Psoas muscle (tissue), 8 donors: Measurements from ENCODE around the gene KCNK16. TPM values are rescaled to one million over a fixed set of nuclear protein-coding genes. Genes with fewer than 3 reads are reported as not detected.

ENCODE experiments used
- ATAC-seq, 4 donors: fragments of 200-7000 bp; cut with Tn5 transposase; one replicate each; pipeline ENCODE4 v1.9.1; 2020; ENCODE audit warnings: moderate library complexity in 3 of 4, mild to moderate bottlenecking in 2 of 4
- DNase-seq, 2 donors: peaks; one replicate each; pipeline ENCODE4 v3.0.0-alpha.2; 2020
- H3K27ac ChIP-seq: fragments of 200-600 bp; one replicate; pipeline ENCODE4 v1.8.0; 2022
- H3K27me3 ChIP-seq, 3 donors: fragments of 200-600 bp in 1 of 3; one replicate each; pipeline versions ENCODE4 v1.6.1 to v1.8.0; 2013 to 2022; ENCODE audit warnings: low read length in 2 of 3, mild to moderate bottlenecking in 2 of 3, moderate library complexity in 1 of 3; ENCODE audit not compliant: insufficient read depth in 3 of 3
- H3K36me3 ChIP-seq, 2 donors: fragments of 200-600 bp in 1 of 2; one replicate each; pipeline versions ENCODE4 v1.6.1 to v1.8.0; 2013 to 2022; ENCODE audit warnings: low read depth in 1 of 2, mild to moderate bottlenecking in 1 of 2, moderate library complexity in 1 of 2; ENCODE audit not compliant: insufficient read depth in 1 of 2
- H3K4me1 ChIP-seq: fragments of 200-600 bp; one replicate; pipeline ENCODE4 v1.8.0; 2022
- H3K4me3 ChIP-seq: fragments of 200-600 bp; one replicate; pipeline ENCODE4 v1.8.0; 2022; ENCODE audit warnings: mild to moderate bottlenecking
- H3K9me3 ChIP-seq: fragments of 200-600 bp; one replicate; pipeline ENCODE4 v1.8.0; 2022
- WGBS, 3 donors: extraction: QIAGEN DNeasy Blood & Tissue Kit; methylation state at CpG; one replicate each; pipeline versions ENCODE4 v1.1.6 to v1.1.7; 2013; 5-methylcytosine and 5-hydroxymethylcytosine counted together
- intact Hi-C, 2 donors: fragments of 100-400 bp; cut with DNase I; formaldehyde crosslinking; loops; one replicate each; pipeline versions ENCODE4 v1.11.0 to v1.14.2; 2022
- polyA plus RNA-seq, 3 donors: library from polyadenylated mRNA; stranded (reverse); fragments of 200-250 nt; gene quantifications; one replicate each; pipeline ENCODE4 v1.2.3, GENCODE V29; 2013
- total RNA-seq, 4 donors: library from RNA; stranded (reverse); fragmentation: NEBNext Ultra II Directional in 2 of 4; extraction: Animal tissue kit (Norgen Biotek cat#: 25700) in 2 of 4; gene quantifications; one replicate each; pipeline versions ENCODE4 v1.2.1 to v1.2.4, GENCODE V29; 2021 to 2023
- TF ChIP-seq, protein P1 (sequence below): fragments of 200-600 bp; IDR thresholded peaks from one replicate; pipeline ENCODE4 v1.8.0; 2022; ENCODE audit warnings: antibody characterized with exemption
- donor health status: healthy with polysubstance abuse.
- donor health status: DM: no; HTN: no; CAD: no; lungs with moderate emphysema.
- donor health status: Bipolar disorder and iron deficiency.
- donor health status: healthy.
- donor health status: DM: yes; HTN: yes; CAD: no.
- donor health status: DM: no; HTN: no; CAD: no.
- donor health status: DM: no; HTN: no; CAD: no.
- donor health status: DM: yes; HTN: yes; CAD: no.

Gene KCNK16
- total and polyA plus RNA-seq, 7 donors: not detected

DNA sequence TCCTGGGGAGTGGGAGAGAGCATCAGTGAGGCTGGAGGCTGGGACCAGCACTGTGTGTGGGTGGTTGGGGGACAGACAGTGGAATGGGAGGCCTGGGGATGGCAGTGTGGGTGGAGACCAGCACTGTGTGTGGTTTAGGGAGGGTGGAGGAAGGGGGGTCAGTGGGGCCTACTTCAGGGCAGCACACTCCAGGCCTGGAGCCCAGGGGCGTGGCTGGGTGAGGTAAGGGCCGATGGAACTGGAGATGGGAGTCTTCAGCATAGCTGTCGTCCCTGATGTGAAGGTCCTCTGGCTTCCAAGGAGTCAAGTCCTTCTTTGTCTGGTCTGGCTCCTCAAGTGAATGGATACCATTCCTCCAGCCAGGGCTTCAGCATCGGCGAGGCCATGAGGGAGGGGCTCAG lies 26.9 kb downstream of the KCNK16 start:
- intact Hi-C loops: no loop called here
- Histone ChIP-seq H3K4me1 (no peaks in the 10 kb centered on the region), H3K27ac (no peak overlapping the region), H3K9me3 (no peaks in the 10 kb centered on the region), H3K27me3 (peaks cover 0 to 5% (median 0%) of the 10 kb centered on the region in 3 donors), H3K36me3 (no peaks in the 10 kb centered on the region), H3K4me3 (no peak overlapping the region)
- TF ChIP-seq, protein P1, sequence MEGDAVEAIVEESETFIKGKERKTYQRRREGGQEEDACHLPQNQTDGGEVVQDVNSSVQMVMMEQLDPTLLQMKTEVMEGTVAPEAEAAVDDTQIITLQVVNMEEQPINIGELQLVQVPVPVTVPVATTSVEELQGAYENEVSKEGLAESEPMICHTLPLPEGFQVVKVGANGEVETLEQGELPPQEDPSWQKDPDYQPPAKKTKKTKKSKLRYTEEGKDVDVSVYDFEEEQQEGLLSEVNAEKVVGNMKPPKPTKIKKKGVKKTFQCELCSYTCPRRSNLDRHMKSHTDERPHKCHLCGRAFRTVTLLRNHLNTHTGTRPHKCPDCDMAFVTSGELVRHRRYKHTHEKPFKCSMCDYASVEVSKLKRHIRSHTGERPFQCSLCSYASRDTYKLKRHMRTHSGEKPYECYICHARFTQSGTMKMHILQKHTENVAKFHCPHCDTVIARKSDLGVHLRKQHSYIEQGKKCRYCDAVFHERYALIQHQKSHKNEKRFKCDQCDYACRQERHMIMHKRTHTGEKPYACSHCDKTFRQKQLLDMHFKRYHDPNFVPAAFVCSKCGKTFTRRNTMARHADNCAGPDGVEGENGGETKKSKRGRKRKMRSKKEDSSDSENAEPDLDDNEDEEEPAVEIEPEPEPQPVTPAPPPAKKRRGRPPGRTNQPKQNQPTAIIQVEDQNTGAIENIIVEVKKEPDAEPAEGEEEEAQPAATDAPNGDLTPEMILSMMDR: no peak
- DNase-seq: peak; percentile 54 to 71
- WGBS, 3 donors: 59 to 70% (median 59%) methylated on average over 5 of the region's 5 CpGs
- no peak for ATAC-seq

DNA sequence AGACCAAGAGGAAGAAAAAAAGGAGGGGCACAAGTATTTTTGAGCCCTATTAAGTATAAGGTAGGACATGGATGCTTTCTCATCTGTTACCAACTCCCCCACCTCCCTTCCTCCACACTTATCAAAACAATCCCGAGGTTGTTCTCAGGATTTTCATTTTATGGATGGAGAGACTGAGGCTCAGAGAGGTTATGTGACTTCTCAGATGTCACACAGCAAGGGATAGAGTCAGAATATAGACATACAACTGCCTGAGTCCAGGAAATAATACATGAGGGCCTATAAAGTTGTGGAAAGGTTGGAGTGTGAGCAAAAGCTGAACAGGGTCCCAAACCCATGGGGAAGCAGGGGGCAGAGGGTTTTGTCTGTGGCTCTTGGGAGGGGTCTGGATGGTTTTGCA lies 27.6 kb downstream of the KCNK16 start:
- Histone ChIP-seq H3K4me3 (no peak overlapping the region), H3K36me3 (no peaks in the 10 kb centered on the region), H3K9me3 (no peaks in the 10 kb centered on the region), H3K4me1 (no peaks in the 10 kb centered on the region), H3K27me3 (peaks cover 0 to 5% (median 0%) of the 10 kb centered on the region in 3 donors), H3K27ac (no peak overlapping the region)
- DNase-seq (no peak), ATAC-seq (no peak)
- intact Hi-C loops: no loop called here
- TF ChIP-seq, protein P1: no peak
- 65 to 69% (median 66%) methylated on average over 1 of the region's 1 CpG for WGBS, 3 donors

DNA sequence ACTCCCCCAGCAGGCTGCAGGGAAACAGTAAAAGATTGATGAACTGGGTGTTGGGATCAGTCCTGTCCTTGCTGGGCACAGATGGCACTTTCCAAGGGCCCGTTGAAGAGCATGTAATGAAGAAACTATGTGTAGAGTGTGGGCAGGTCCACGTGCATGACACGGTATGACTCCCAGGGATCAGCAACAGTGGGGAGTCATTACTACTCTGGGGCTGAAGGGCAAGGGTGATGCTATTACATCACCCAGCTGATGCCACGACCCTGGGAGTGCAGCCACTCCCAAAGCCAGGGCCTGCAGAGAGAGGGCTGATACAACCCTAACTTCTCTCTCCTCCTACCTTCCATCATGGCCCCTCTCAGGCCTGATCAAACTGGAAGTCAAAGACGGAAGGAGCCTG lies 28.4 kb downstream of the KCNK16 start:
- no peak for ATAC-seq

DNA sequence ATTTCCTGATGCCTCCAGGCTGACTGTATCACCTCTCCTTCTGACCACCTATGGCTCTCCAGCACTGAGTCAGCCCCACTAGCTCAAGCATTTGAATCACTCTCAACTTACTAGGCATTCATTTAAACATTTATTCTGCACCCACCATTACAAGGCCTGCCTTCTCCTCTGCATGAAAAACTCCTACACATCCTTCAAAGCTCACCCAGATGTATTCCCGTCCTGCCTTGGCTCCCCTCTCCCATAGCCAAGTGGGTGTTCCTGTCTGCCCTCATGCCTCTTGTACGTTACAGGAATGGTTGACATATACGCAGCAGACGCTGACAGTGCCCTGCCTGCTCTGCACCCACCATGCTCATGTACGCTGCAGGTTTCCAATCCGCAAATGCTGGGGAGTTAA lies 29.9 kb downstream of the KCNK16 start:
- WGBS, 3 donors: 93 to 96% (median 95%) methylated on average over 6 of the region's 6 CpGs
- no peaks in the 10 kb centered on the region for H3K4me1 ChIP-seq
- ATAC-seq (no peak), DNase-seq (no peak)
- intact Hi-C loops: no loop called here
- no peaks in the 10 kb centered on the region for H3K36me3 ChIP-seq
- no peak overlapping the region for H3K4me3 ChIP-seq
- peaks cover 0 to 5% (median 0%) of the 10 kb centered on the region in 3 donors for H3K27me3 ChIP-seq
- TF ChIP-seq, protein P1: no peak
- no peak overlapping the region for H3K27ac ChIP-seq
- no peaks in the 10 kb centered on the region for H3K9me3 ChIP-seq

More for the DNA sequence above, 28.4 kb downstream of the KCNK16 start:
- no peak overlapping the region for H3K27ac ChIP-seq
- TF ChIP-seq, protein P1: no peak
- no peaks in the 10 kb centered on the region for H3K4me1 ChIP-seq
- intact Hi-C loops: no loop called here
- peaks cover 0 to 5% (median 0%) of the 10 kb centered on the region in 3 donors for H3K27me3 ChIP-seq
- H3K9me3 ChIP-seq: no peaks in the 10 kb centered on the region
- no peak for DNase-seq
- WGBS, 3 donors: 43 to 67% (median 48%) methylated on average over 5 of the region's 5 CpGs
- no peaks in the 10 kb centered on the region for H3K36me3 ChIP-seq
- H3K4me3 ChIP-seq: no peak overlapping the region

DNA sequence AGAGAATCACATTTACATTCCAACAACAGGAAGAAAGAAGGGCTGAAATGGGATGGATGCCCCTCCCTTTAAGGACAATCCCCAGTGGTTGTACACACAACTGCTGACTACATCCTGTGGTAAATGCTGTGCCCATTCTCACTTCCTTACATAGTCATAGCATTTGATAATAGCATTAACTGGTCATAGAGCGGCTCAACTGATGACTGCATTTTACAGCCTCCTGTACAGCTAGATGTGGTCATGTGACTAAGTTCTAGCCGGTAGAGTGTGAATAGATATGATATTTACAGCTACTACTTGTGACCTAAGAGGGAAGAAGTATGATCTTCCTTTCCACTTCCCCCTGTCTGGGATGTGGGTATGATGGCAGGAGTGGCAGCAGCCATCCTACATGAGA lies 33.0 kb downstream of the KCNK16 start:
- no peaks in the 10 kb centered on the region for H3K4me1 ChIP-seq
- intact Hi-C loops: no loop called here
- no peak for ATAC-seq
- H3K36me3 ChIP-seq: no peaks in the 10 kb centered on the region
- H3K4me3 ChIP-seq: no peak overlapping the region
- TF ChIP-seq, protein P1: no peak
- H3K27ac ChIP-seq: no peak overlapping the region
- no peak for DNase-seq
- H3K9me3 ChIP-seq: no peaks in the 10 kb centered on the region
- WGBS, 3 donors: 81 to 86% (median 84%) methylated on average over 2 of the region's 2 CpGs
- peaks cover 0 to 5% (median 0%) of the 10 kb centered on the region in 3 donors for H3K27me3 ChIP-seq
